ENCODE measurements around the gene PDE4D.

DNA sequence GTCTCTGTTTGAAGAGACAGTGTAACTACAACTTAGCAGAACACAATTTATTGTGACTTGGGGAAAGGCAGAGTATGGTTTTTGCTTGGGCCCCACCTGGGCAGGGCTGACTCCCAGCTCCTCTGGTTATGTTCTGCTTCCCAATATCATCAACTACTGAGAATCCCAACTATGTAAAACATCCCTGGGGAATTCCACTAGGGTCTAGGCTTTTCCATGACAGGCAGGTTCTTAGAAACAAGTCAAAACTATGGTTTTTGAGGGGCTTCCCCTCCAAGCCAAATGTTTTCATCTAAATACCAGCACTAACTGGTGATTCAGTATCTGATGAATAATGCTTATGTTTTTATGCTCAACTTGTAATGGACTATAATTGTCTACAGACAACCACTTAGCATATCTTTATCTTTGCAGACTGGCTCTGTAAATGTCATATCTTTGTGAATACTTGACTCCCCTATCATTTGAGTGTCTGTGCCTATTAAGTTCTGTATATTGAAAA is 409.5 kb downstream of the PDE4D start:
- TF ChIP-seq, protein P1, sequence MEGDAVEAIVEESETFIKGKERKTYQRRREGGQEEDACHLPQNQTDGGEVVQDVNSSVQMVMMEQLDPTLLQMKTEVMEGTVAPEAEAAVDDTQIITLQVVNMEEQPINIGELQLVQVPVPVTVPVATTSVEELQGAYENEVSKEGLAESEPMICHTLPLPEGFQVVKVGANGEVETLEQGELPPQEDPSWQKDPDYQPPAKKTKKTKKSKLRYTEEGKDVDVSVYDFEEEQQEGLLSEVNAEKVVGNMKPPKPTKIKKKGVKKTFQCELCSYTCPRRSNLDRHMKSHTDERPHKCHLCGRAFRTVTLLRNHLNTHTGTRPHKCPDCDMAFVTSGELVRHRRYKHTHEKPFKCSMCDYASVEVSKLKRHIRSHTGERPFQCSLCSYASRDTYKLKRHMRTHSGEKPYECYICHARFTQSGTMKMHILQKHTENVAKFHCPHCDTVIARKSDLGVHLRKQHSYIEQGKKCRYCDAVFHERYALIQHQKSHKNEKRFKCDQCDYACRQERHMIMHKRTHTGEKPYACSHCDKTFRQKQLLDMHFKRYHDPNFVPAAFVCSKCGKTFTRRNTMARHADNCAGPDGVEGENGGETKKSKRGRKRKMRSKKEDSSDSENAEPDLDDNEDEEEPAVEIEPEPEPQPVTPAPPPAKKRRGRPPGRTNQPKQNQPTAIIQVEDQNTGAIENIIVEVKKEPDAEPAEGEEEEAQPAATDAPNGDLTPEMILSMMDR (IDR thresholded peaks at IDR 0.05), result no peak
- TF ChIP-seq POLR2A (IDR thresholded peaks at IDR 0.05), result no peak

Data from heart left ventricle (tissue), 13 donors.